ENCODE measurements around the gene FAM78B.

FAM78B gene, protein sequence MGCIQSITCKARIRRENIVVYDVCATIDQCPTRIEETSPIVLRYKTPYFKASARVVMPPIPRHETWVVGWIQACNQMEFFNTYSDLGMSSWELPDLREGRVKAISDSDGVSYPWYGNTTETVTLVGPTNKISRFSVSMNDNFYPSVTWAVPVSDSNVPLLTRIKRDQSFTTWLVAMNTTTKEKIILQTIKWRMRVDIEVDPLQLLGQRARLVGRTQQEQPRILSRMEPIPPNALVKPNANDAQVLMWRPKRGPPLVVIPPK

DNA sequence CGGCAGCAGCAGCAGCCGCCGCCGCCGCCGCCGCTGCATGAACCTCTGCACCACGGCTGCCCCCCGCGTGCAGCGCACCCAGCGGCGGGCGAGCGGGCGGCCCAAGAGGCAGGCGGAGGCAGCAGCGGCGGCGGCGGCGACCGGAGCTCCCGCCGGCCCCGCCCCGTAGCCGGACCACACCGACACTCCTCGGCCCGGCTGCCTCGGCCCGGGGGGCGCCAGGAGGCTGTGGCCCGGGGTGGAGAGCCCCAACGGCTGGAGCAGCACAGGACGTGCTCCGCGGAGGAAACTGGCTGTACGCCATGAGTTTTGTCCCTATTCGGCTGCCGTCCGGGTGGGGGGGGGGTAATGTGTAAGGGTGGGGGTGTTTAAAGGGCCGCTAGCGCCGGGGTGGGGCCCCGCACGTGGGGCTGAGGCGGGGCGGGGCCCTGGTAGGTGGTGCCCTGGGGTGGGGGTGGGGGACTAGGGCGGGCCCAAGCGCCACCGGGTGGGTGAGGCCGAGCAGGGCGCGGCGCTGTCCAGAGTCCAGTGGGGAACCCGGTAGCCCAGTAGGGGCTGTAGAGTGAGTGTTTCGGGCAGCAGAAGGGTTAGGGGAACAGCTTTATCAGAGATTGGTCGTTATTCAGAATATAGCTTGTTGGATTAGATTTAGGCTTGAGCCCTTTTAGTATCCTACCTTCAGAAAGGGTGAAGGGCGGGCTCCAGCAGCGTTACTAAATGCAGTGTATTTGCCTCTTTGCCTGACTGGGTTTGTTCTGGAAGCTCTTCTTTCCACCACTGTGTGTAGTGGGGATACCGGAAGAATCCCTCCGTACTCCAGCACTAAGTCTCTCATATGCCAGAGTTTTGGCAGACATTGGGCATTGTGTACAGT lies at the start of gene FAM78B:
FAM78B (minus strand) TSS at position 304 of the 874 bp plus-strand sequence. CDS start 753 bp downstream, outside the sequence.
- DNase-seq (ENCODE audit: low read depth), result peak; percentile 42

DNA sequence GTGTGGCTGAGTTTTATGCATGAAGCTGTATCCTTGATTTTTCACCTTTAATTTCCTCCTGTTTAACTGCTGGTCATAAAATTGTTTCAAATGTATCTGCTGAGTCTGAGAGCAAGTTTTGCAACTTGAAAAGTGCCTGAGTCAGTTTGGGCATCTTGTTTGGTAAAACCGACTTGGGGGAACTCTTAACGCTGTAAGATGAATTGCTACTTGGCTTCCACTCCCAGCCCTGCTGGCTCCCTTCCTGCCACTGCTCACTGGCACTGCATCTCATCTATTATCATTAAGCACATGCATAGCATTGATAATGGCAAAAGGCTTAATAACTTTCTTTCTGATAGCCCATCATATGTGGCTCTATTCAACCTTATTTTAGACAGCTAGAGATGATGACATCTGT lies 35.7 kb upstream of the FAM78B start:
- DNase-seq (ENCODE audit: low read depth), result no peak

DNA sequence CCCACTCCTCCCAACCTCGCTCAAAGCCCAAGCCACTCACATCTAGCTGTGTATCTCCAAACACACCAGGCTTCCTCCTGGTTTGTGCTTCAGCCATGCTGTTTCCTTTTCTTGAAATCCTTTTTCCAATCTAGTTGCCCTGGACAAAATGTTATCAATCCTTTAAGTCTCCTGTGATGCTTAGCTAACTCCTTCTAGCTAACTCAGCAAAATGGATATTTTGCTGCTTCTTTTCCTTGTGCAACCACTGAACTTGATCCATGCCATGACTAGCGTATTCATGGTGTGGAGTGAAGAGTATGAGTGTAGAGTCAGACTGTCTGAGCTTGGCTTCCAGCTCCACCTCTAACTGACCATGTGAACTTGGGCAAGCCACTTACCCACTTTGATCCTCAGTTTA lies 33.9 kb upstream of the FAM78B start:
- DNase-seq (ENCODE audit: low read depth), result no peak

DNA sequence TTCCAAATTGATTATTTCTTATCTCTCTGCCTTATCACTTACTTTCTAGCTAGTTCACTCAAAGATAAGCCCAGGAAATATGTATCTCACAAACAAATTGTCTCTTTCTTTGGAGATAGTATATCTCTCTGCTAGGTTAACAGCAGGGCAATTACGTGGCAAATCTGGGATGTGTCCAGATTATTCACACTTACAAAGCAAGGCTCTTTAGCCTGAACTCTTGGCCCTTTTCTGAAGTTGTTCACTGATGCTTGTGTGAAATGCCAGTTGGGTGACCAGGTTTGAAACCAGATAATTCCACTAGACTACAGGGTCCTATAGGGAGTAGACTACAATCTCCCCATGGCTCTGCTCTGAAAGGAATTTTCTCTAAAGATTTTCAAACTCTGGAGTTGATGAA lies 30.8 kb upstream of the FAM78B start:
- no peak for DNase-seq (ENCODE audit: low read depth)

DNA sequence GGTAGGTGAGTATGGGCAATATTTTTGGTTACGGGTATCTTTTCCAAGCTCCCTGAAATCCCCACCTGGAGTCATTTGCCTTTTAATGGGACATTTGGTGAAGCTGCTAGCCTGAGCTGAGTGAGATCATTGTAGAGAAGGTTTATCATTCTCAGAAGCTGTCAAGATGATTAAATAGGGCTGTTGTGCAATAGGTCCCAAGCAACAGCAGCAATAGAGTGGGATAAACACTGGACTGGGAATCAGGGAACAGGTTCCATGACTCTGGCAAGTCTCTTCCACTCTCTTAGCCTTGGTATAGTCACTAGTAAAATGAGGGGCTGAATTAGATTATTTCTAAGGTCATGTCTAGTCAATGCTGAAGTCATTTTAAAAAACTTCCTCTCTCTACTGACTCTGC lies 30.3 kb upstream of the FAM78B start:
- no peak for DNase-seq (ENCODE audit: low read depth)

DNA sequence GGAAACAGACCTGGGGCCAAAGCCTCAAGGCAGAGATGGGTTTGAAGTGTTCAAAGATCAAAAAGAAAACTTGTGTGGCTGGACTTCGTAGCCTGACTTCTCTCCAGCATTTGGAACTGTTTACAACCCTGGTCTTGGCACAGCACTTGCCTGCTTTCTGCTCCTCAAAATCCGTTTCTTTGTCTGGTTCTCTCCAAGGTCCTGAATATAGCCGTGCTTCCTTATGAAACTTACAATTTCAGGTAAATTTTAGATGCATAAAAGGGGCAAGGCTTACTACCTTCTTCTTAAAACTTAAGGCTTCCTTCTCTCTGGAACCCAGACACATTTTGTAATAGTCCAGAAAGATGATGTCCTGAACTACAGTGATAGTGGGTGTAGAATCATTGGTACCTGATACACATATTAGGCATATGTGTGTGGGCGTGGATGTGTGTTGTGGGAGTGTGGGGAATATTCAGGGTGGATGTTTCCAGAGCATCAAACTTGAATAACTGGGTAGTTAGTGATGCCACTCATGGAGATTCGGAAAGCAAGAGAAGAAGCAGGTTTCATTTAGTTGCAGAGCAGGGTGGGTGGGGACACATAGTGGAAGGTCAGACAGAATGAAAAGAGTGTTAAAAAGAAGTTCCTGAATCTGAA lies 26.4 kb upstream of the FAM78B start:
- DNase-seq (ENCODE audit: low read depth), result no peak

DNA sequence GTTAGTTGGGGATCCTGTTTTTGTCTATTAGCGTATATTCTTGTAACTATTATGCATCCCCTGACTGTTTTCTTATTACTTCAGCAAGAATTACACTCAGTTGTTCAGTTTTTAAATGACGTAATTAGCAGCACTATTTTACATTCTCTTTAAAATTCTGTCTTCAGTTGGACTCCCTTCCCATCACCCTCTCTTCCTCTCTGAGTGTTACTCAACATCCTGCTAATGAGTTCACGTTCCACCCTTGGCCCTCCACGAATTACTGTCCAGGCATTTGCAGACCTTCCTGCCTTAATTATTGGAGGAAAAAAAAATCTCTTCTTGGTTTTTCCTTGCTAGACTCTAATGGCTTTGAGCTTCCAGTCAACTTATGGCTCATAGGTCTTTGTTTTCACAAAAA lies 23.6 kb upstream of the FAM78B start:
- no peak for DNase-seq (ENCODE audit: low read depth)

DNA sequence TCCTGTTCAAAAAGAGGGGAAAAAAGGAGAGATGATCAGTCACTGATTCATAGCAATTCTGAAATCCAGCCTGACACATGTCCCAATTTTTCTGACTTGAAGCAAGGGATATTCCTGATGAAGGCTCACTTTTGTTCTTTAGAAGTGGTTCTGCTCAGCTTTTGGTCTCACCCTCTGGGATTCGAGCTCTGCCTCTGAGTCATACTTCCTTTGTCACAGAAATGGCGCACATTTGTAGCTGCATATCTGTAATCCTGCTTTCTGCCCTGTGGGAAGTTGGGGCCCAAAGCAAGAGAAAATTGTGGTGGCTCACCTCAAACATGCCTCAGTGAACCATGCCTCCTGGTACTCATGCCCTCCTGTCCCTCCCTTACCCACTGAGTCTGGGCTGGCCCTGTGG lies 22.3 kb upstream of the FAM78B start:
- DNase-seq (ENCODE audit: low read depth), result no peak

DNA sequence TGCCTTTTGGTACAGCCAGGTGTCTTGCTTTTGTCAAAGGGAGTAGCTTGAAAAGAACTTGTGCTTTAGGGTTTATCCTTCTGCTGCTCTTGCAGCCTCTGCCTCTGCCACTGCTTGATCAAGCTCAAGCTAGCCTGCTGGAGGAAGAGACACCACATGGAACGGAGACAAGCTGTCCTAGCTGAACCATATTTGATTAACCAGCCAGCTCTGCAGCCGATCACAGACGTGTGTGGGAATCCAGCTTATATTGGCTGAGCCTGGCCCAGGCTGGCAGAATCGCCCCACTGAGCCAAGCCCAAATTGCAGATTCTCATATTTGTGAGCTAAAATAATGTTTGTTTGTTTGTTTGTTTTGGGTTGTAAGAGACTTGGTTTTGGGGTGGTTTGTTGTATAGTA lies 18.7 kb upstream of the FAM78B start:
- DNase-seq (ENCODE audit: low read depth), result no peak

DNA sequence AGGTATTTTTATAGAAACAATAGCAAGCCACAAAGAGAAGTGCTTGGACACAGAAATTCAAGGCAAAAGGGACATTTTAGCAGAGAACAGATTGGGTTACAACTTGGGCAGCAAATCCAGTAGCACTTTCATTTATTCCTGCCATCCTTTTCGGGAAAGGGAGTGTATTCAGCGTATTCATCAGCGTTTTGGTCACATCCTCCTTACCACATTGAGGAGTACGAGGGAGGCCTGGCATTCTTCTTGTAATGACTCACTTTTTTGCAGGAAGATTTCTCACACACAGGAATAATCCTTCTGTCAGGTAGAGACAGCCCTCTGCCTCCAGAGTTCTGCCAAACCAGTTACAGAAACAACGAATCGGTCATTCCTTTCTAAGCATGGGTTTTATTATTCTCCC lies 18.1 kb upstream of the FAM78B start:
- no peak for DNase-seq (ENCODE audit: low read depth)

DNA sequence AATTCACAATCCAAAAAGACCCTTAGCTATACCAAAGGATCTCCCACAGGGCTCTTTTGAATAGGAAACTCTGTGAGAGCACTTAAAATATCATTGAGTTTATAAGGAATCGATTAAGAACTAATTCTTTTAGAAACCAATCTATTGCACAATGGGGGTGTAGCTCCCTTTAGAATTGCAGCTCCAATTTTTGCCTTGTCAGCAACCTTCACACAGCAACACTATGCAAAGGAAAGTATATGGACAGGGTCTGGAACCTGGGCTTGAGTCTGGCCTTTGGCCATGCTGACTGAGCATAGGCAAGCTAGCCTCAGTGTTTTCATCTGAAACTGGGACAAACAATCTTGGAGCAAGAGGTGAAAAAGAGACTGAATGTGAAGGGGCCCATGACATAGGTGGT lies 17.2 kb upstream of the FAM78B start:
- DNase-seq (ENCODE audit: low read depth), result no peak

DNA sequence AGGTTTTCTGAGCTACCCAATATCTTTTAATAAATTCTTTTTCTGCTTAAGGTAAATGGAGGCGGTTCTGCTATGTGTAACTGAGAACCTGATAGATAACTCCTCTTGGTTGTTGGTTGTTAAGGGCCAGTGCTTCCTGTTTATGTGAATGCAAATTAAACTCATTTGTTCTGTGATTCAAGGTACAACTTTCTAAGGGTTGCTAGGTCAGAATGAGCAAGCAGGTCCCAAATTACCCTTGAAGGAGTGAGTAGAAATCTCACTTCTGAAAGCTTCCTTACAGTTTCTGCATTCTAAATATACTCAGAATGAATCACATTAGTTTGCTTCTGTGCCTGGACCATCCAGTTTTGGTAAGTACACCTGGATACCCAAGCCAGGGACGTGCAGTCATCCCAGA lies 15.5 kb upstream of the FAM78B start:
- no peak for DNase-seq (ENCODE audit: low read depth)

DNA sequence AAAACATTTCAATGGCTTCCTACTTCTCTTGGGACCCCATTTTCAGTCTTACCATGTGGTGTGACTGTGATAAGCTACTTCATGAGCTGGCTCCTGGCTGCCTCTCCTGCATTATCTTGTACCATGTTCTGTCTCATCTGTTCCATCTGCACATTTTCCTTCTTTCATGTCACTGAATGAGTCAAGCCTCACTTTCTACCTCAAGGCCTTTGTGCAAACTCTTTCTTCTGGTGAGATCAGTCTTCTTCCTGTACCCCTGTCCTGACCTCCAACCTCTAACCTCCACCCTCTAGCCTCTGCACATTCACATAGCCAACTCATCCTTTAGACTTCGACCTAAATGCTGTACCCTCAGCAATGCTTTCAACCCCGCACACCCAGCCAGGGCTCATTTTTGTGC lies 9.6 kb upstream of the FAM78B start:
- DNase-seq (ENCODE audit: low read depth), result no peak

DNA sequence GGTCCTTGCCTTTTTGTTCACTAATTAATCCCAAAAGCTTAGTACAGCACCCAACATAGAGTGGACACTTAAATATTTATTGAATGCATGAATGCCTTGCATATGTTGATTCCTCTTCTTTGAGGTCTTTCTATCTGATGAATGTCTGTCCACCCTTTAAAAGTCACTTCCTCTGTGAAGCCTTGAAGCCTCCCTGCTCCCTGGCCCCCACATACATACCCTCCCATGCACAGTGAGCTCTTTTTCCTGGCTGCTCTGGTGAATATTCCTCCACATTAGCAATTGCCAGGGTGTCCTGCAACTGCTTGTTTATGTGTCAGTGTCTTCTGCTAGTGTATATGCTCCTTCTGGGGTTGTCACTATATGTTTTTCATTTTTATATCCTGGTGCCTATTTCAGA lies 8.2 kb upstream of the FAM78B start:
- no peak for DNase-seq (ENCODE audit: low read depth)

DNA sequence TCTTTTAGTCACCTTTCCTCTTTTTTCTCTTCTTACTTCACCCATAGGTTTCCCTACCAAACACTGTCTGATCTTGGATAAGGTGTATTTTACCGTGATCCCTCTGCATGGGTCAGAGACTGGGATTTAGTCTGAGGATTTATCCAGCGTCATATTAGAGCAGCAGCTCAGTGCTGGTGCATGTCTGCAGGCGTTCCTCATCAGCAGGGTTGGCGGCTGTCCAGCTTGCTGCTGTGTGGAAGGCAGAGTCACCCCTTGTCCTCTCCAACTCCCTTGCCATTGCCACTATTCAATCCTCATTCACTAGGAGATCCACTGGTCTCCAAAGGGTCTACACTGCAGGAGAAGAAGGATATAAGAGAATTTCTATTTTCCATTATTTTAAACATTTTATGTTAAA lies 7.3 kb upstream of the FAM78B start:
- DNase-seq (ENCODE audit: low read depth), result no peak

DNA sequence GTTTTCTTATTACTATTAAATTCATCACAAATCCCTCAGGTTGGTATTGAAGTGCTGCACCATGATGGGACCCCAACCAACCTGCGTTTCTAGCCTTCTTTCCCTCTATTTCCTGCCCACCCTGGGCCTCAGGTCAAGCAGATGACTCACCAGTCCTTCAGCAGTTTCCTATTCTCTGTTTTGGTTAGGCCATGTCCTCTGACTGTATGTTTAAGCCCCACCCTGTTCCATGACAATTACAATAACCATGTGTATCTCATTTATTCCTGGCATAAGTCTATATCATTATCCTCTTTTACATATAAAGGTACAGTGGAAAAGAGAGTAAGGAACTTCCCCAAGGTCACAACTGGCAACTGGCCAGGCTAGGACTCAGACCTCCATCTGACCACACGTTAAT lies 5.3 kb upstream of the FAM78B start:
- no peak for DNase-seq (ENCODE audit: low read depth)

DNA sequence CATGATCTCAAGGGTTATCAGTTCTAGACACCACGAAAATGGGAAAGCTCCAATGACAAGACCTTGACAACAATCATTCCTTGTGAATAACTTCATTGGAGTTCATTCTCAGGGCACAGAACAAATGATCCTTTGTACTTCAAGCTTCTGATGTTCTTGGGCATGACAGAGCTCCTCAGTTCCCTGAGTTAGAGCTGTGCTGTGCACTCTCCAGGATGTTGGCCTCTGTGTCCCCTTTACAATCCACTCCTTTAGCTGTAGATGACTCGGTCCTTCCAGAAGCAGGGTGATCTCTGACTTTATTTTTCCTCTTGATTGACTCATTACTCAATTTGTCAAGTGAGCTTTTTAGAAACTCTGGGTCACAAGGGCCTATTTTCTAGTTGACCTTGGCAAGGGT lies 3.9 kb upstream of the FAM78B start:
- DNase-seq (ENCODE audit: low read depth), result no peak

DNA sequence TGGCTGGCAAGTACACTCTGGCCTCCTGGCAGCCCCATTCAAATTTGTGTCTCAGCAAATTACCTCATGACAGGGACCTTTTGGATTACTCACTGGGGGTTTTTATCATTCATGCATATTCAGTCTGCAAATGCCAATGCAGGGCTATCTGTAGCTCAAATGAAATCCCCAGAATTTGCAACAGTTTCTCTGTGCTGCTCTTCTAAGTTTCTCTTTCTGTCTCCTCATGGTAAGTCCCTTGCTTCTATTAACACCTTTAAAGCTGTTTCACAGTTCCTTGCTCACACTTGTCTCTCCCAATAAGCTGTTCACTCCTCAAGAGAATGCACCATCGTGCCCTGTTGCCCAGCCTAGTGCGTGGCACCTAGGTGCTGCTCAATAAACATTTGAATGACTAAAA lies 3.3 kb upstream of the FAM78B start:
- no peak for DNase-seq (ENCODE audit: low read depth)

DNA sequence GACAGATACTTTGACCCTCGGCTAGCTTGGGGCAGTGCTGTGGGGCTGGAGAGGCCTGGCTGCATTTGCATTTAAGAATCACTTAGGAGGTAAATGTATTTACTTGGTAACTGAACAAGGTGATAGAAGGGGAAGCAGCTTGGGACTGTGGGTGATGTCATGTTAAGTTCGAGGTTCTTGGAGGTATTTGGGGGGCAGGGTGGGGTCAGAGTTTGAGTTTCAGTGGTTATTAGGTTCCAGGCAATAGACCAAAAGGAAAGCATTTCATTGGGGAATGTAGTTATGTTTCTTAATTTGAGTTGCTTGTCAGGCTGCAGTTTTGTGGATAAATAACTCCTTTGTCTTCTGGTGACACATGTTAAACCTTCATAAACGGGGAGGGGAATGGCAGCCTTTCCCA lies 2.4 kb upstream of the FAM78B start:
- DNase-seq (ENCODE audit: low read depth), result no peak

DNA sequence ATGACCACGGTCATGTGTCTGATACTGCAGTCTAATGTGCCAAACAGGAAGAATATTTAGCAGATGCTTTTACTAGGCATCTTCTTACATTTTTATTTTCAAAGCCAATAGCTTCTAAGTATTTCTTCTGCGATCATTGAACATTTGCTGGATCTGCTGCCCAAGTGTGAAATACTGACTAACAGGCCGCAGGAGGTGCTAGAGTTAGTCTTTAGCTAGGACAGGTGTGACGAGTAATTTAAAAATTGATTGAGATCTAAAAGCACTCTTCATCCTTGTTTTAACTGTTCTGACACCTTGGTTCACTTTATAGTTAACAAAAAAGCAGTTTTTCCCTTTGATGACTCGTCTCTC lies 748 bp upstream of the FAM78B start:
- DNase-seq (ENCODE audit: low read depth), result no peak

DNA sequence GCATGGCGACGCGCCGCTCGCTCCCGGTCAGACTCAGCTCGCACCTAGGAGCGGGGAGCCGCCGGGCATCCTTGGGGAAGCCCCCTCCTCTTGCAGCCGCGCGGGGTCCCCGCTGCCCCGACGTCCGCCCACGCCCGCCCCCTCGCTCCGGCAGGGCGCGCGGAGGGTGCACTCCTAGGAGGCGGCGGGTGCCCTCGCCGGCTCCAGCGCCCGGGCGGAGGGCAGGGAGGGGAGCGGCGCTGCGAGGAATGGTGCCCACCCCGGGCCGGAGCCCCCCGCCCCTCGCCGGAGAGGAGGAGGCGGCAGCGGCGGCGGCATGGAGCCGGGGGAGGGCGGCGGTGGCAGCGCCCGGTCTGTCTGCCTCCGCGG lies 488 bp downstream of the FAM78B start:
- DNase-seq (ENCODE audit: low read depth), result no peak

DNA sequence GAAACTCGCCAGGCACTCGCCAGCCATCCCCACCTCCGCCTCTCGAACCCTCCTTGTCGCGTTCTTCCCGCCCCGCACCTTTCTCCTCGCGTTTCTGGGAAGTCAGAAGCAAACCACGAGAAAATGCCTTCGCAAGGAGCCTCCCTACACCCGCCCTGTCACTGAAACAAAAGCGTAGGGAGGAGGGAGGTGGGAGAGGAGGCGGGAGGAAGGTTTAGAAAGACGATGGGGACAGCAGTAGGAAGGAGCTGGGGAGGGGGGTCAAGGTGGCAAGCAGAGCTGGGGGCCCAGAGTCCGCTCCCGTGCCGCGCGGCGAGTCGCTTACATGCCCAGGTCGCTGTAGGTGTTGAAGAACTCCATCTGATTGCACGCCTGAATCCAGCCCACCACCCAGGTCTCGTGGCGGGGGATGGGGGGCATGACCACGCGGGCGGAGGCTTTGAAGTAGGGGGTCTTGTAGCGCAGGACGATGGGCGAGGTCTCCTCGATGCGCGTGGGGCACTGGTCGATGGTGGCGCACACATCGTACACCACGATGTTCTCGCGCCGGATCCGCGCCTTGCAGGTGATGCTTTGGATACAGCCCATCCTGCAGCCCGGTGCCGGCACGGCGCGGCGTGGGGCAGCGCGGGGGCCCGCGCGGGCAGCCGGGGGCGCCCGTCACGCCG lies 1.0 kb downstream of the FAM78B start:
- peak; percentile 1 for DNase-seq (ENCODE audit: low read depth)
